GM15510 (cell line): ENCODE measurements around the gene NOTUM.

Source experiments
- POLR2A ChIP-seq: IDR thresholded peaks from 3 replicates; pipeline ENCODE4 v1.6.1; 2011; ENCODE audit warnings: borderline replicate concordance; ENCODE audit not compliant: insufficient read length; ENCODE audit errors: extremely low read depth

Gene NOTUM

DNA sequence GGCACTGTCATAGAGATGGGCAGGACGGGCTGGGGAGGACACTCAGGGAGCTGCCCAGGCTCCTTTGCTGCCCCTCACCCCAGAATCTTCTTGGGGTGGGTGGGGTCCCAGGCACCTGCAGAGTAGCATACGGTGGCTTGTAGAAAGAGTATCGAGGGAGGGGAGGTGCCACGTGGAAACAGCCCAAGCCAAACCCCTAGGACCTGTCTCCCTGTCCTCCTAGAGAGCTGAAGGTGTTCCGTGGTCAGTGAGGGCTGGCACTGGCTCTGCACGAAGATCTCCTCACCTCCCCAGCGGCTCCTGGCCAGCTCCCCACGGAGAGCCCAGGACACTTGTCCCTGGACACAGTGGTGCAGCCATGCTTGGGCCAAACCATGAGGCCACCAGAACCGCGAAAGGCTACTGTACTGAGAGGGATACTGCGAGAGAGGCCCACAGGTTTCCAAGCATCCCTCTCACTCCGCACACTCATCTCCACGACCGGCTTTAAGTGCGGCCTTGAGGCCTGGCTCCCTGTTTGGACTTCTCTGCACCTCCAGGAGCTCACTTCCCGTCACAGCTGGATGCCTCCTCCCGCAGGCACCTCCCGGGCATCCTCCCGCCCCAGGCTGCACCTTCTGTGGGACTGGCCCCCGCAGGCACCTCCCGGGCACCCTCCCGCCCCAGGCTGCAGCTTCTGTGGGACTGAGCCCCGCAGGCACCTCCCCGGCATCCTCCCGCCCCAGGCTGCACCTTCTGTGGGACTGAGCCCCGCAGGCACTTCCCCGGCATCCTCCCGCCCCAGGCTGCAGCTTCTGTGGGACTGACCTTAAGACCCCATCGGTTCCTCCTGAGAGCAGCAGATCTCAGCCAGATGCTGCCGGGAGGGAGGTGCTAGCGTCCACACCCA lies 31.5 kb downstream of the NOTUM start:
- TF ChIP-seq POLR2A, result no peak

DNA sequence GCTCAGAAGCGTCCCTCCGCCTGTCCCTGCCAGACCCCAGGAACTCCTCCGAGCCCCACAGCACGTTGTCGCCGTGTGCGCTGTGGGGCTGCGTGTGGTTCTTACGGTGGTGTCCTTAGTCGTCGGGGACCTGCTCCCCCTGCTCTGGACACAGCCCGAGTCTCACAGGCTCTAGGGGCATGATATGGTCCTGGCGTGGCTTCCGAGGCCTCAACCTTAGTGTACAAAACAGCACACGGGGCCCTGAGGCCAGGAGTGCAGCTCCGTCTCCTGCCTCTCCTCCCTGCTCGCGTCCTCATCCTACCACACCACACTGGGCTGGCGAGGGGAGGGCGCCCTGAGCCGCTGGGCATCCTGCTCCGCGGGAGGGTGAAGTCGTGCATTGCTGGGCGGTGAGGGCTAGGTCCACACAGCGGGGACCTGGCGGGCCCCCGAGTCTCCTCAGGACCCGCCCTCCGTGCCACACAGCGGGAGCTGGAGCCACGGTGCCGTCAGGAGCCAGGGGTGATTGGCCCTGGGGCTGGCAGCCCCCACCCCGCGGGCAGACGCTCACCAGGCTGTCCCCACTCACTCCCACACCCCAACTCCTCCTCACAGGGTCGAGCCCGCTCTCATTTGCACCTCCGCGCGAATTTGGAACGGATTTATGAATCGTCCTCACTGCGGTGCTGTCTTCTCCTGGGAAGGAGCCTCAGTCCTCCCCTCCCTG lies 32.3 kb downstream of the NOTUM start:
- no peak for TF ChIP-seq POLR2A

DNA sequence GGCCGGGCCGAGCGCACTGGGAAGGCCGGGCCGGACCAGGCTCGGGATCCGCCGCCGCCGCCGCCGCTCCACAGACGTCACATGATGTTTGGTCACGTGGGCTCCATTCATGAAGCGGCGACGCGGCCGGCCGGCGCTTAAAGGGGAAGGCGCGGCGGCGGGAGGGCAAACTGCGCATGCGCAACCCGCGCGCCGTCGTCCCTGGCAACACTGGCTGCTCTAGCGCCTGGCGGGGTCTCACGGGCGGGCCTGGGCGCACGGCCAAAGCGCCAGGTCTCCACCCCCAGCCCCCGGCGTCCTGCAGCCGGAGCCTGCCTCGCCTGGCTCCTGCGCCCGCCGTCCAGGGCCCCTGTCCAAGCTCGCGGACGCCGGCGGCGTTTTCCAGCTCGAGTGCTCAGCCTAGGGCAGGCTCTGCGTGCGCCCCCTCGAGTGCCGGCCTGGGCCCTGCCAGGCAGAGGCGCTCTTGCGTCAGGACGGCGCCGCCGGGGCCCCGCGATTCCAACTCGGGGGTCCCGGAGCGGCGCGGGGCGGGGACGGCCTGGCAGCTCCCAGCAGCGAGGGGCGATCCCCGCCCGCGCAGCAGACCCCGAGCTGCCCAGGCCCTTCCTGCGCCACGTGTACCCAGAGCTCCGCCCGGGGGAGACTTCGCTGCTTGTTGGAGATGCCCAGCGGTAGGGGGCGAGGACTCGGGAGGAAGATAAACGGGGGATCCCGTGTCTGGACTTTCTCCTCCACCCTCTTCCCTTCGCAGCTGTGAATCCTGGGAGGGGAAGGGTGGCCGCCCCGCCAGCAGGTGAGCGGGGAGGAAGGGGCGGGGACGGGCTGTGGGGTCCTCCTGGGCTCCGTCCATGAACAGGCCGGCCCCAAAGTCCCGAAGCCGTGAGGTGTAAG lies 33.1 kb downstream of the NOTUM start, which contains the start of gene MAFG:
Gene MAFG (minus strand): TSS at position 83 of the 891 bp plus-strand sequence. CDS start 4,550 bp downstream, outside the sequence.
- peak; percentile 46 for TF ChIP-seq POLR2A

DNA sequence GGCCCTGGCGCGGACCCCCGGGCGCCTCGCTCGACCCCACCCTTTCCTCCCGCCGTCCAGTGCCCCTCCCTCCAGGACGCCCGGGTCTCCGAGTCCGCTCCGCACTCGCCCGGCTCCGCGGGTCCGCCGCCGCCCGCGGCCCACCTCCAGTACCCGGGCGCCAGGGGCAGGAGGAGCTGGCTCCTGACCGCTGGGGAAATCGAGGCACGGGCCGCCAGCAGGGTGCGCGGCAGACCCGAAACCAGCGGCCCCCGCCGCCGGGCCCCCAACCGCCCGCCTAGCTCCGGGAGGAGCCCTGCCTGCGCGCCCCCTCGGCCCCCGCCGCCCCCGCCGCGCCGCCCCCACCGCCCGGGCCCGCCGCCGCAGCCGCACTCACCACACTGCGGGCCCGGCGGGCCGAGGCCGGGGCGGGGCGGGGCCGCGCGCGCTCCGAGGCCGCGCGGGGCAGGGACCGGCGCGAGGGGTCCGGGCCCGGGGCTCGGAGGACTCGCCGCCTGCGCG lies 33.8 kb downstream of the NOTUM start:
- TF ChIP-seq POLR2A, result no peak

DNA sequence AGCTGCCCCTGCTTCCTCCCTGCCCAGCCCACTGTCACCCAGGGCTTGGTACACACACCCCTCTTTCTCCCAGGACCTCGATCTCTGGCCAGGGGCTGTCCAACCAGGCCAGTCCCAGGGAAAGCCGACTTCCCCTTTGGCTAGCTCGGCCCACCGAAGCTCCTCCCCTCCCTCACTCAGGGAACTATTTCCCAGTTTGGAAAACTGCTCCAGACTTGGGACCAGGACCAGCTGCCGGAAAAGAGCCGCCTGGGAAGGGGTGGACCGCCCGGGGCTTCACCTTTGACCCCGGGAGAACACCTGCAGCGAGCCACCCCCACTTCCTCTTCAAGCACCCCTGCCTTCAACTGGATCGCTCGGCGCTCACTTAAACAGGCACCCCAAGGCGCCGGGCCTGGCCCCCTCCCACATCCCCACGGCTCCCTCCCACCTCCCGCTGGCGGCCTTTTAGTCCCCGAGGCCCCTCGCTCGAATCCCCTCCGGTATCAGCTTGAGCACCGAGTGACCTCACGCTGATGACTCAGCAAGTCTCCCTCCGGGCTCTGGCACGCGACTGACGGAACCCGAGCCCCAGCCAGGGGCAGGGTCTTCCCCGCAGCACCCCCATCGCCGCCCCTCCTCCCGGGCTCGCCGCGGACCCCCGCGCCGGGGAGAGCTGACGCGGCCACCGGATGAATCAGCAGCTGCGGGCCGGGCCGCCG lies 34.4 kb downstream of the NOTUM start:
- peak; percentile 25 for TF ChIP-seq POLR2A

DNA sequence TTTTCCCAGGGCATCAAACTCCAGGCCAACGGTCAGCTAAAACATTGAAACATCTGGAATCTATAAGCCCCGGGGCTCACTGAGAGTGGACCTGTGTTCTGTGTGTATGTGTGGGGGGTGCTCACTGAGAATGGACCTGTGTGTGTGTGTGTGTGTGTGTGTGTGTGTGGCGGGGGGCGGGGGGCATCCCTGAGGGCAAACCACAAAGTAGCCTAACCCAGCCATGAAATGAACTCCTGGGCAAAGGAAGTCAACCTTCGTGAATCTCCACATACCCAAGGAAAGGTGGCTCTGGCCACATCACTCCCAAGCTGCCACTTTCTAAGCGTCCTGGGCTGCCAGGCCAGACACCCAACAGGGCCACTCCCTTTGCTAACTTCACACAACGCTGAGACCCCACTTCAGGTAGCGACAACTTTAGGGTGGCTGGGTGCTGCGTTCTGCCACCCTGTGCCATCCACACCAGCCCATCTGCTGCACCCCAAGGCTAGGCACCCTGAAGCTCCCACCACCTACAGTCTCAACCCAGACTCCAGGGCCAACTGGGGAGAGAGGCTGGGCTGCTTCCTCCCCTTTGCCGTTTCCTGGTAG lies 35.0 kb downstream of the NOTUM start:
- no peak for TF ChIP-seq POLR2A

DNA sequence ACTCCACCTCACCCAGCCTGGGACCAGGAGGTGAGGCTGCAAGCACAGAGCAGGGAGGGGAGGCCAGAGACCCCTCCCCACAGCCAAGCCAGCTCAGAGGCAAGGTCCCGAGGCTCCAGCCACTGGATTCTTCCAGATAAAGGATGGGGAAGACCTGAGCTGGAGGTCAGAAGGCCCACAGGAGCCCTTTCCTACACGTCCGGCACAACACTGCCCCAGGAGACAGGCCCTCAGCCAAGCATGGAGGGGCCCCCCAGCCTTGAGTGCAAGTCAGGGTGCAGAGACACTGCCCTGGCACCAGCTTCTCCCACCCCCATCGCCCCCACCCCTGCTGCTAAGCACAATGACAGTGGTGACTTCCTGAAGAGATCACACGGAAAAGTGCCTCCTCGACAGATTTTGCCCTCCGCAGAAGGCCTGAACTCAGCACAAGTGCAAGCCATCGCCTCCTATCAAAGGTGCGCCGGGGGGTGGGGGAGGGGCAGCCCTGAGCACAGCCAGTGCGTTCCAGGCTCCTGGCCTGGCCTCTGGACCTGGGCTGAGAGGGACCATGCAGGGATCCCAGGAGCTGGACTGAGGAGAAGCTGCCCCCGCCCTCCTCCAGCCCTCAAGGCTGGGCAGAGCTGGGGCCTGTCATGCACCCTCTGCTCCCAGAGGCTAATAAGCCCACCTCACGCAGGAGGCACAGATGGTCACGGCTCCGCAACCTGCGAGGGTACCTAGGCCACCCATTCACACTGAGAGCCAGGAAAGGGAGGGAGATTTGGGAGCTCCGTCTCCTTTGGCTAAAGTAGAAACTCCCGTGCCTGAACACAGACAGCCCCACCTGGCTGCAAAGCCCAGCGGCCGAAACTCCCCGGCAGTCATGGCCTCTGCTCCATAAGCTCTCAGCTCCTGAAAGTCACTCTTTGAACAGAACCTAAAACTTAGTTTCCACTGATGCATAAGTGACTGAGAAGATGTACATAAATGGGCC lies 36.1 kb downstream of the NOTUM start:
- no peak for TF ChIP-seq POLR2A

DNA sequence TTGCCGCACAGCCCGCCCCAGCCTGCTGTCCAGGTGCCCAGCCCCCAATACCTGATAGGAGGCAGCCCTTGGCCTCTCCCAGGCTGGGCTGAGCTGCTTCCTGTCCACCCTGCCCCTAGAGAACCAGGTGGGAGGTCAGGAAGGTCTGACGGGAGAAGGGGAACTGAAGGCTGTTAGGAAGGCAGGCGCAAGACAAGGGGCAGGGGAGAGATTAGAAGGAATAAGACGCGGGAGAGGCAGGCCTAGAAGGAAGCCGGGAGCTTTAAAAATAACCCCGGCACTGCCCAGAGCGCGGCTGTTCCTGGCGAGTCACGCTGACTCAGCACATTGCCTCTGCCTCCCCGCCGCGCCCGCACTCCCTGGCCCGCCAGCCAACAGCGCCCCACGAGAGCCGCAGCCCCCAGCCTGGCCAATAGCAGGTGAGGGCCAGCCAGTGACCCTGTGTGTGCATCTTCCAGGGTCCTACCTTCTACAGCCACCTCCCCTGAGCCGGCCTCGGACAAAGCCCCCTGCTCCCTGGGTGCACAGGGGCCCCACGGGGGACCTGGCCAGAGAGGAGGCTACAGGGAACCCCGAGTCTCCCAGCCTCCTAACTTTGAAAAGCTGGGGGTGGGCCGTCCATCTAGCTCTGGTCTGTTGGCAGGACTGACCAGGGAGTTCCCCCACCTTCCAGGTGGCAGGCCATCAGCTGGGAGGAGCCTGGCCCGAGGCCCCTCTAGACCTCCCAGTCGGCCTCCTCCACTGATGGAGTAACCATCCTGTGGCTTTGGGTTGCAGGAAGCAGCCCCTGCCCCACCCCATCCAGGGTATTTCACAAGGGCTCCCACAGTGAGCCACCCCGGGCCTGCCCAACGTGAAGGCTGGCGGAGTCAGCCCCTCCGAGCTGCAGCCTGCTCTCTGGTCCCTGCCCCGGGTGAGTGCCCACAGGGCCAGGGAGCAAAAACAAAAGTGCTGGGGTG lies 37.4 kb downstream of the NOTUM start:
- TF ChIP-seq POLR2A, result no peak

DNA sequence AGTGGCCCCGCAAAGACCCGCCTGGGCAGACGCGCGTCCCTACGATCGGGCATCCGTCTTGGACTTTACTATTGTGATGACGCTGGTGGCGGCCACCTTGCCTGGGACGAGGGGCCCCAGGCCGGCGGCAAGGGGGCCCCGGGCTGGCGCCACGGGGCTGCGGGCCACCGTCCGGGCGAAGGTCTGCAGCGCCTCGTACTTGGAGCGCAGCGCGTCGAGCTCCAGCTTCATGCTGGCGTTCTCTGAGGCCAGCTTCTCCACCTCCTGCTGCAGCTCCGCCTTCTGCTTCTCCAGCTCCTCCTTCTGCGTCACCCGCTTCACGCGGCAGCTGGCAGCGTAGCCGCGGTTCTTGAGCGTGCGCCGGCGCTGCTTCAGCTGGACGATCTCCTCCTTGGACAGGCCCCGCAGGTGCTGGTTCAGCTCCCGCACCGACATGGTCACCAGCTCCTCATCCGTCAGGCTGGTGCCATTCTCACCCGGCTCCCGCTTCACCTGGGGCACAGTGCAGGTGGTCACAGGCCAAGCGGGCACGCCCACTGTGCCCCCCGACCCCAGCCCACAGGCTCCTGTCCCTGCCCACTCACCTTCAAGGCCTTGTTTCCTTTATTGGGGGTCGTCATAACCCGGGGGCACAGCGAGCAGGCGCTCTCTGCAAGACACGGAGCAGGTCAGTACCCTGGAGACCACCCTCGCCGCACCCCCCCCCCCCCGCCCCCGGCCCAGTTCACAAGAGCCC lies 38.3 kb downstream of the NOTUM start:
- no peak for TF ChIP-seq POLR2A

DNA sequence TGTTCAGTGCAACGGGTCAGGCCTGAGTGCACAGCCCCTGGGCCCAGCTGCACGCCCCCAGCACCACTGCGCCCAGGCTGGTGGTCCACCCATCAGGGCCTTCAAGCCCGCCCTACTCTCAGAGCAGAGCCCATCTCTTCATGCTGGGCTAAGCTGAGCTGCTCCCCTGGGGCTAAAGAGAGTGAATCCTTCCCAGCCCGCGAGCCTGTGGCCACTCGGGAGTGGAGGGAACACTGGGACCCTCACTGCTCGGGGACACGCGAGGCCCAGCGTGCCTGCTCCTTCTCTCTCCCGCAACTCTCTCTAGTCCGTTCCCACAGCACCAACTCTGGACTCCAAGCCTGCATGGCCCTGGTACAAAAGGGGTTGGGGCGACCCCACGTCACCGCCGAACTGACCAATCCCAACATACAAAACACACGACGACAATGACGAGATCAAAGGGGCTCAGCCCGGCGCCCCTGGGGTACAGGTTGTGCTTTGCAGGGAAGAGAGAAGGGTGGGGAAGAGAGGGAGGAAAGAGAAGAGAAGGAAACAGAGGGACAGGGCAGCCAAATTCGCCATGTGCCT lies 38.9 kb downstream of the NOTUM start:
- TF ChIP-seq POLR2A, result no peak

DNA sequence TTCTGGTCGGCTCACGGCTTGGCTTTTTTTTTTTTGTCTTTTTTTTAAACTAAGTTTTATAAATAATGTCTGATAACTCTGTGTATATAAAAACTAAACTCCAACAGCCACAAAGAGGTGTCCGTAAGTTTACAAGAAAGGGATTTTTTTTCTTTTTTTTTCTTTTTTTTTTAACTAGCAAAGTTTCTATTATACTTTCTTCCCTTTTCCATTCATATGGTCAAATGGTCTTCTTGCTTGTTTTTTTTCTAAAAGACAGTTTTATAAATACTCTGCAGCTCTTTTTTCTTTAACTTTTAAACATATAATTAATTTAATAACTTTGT lies 39.5 kb downstream of the NOTUM start:
- no peak for TF ChIP-seq POLR2A
